RWPE1 (cell line): Measurements from ENCODE around the gene SREBF1.

Experiments used
- CTCF ChIA-PET: fragments of 350-600 bp; sonication (Branson Sonifier 250); formaldehyde crosslinking; extraction: SDS; loops from one replicate; lab custom pipeline; 2021; lab: Yijun Ruan, JAX
- POLR2A ChIA-PET: fragments of 400-600 bp; formaldehyde crosslinking; extraction: SDS; loops from one replicate; lab custom pipeline; 2020; ENCODE audit warnings: antibody characterized with exemption; ENCODE audit not compliant: low non-redundant PET; lab: Yijun Ruan, JAX
- DNase-seq: peaks from one replicate; pipeline ENCODE4 v3.0.0; 2012; ENCODE audit warnings: low spot score
- H3K27ac ChIP-seq: fragments of 450-650 bp; 2 replicates; pipeline ENCODE4 v1.5.1; 2017
- CTCF ChIP-seq: fragments of 450-650 bp; conservative IDR thresholded peaks from 2 replicates; pipeline ENCODE4 v1.5.1; 2017; ENCODE audit warnings: low read depth, mild to moderate bottlenecking

SREBF1 gene

GRCh38 chr17:17848311-17849082 is 11.7 kb upstream of the SREBF1 start:
- POLR2A ChIA-PET: interaction anchor here (0.7 kb wide), 1 partner anchor 11 kb away, joined by 3 read pairs; no protein-coding TSS in a partner anchor
- CTCF ChIA-PET: interaction anchor here (1.6 kb wide), 1 partner anchor 12 kb away, joined by 5 read pairs; no protein-coding TSS in a partner anchor

GRCh38 chr17:17847726-17848125 is 10.9 kb upstream of the SREBF1 start:
- POLR2A ChIA-PET: interaction anchor here (0.7 kb wide), 1 partner anchor 10 kb away, joined by 3 read pairs; no protein-coding TSS in a partner anchor
- CTCF ChIA-PET: interaction anchor here (1.6 kb wide), 1 partner anchor 12 kb away, joined by 5 read pairs; no protein-coding TSS in a partner anchor
- H3K27ac ChIP-seq: peak overlapping the region; percentile 100
- DNase-seq: no peak
- no peak for TF ChIP-seq CTCF

More at GRCh38 chr17:17848311-17849082, 11.7 kb upstream of the SREBF1 start:
- peak overlapping the region; percentile 100 for H3K27ac ChIP-seq
- TF ChIP-seq CTCF: no peak
- no peak for DNase-seq

GRCh38 chr17:17847118-17847689 is 10.4 kb upstream of the SREBF1 start:
- no peak for TF ChIP-seq CTCF
- no peak for DNase-seq
- peak overlapping the region; percentile 100 for H3K27ac ChIP-seq
- CTCF ChIA-PET: interaction anchor here (1.6 kb wide), 1 partner anchor 13 kb away, joined by 5 read pairs; no protein-coding TSS in a partner anchor
- POLR2A ChIA-PET: interaction anchor here (1.5 kb wide), 1 partner anchor 11 kb away, joined by 5 read pairs; no protein-coding TSS in a partner anchor

GRCh38 chr17:17846645-17847044 is 9.9 kb upstream of the SREBF1 start:
- CTCF ChIA-PET: no interaction called here
- no peak for DNase-seq
- peak overlapping the region; percentile 100 for H3K27ac ChIP-seq
- POLR2A ChIA-PET: interaction anchor here (1.5 kb wide), 1 partner anchor 11 kb away, joined by 5 read pairs; no protein-coding TSS in a partner anchor
- no peak for TF ChIP-seq CTCF

- no peak for DNase-seq
- no peak for TF ChIP-seq CTCF
- ChIA-PET POLR2A (interaction anchor here (1.5 kb wide), 1 partner anchor 10 kb away, joined by 5 read pairs; no protein-coding TSS in a partner anchor), CTCF (no interaction called here)
- H3K27ac ChIP-seq: peak overlapping the region; percentile 100
Measured at GRCh38 chr17:17846003-17846402, 9.2 kb upstream of the SREBF1 start.

- ChIA-PET CTCF (interaction anchor here (0.6 to 1.0 kb wide), 2 partner anchors 34 to 172 kb away, joined by 3 to 4 read pairs; no protein-coding TSS in a partner anchor), POLR2A (no interaction called here)
- peak overlapping the region; percentile 100 for H3K27ac ChIP-seq
Measured at GRCh38 chr17:17845046-17845775, 8.4 kb upstream of the SREBF1 start.

More at GRCh38 chr17:17845046-17845775, 8.4 kb upstream of the SREBF1 start:
- DNase-seq: no peak
- no peak for TF ChIP-seq CTCF
